ENCODE results near the gene LPA.
"Not testable (repeated sequence)": the region's sequence is repeated elsewhere in the genome, so short reads cannot be mapped to it uniquely, and the experiment has no call there.

The LPA gene

GRCh38 chr6:160691617-160692016 is 27.5 kb upstream of the LPA start:
- Histone ChIP-seq H3K9me3 (ENCODE audit: control insufficient read depth in 1 of 2, low read length in 2 of 2) (no peaks in the 10 kb centered on the region), H3K27ac (ENCODE audit: low read depth, low read length) (no peak overlapping the region), H3K9ac (ENCODE audit: low read depth in 1 of 2, low read length in 2 of 2) (no peak overlapping the region), H3K36me3 (ENCODE audit: control insufficient read depth in 1 of 2, insufficient read depth in 2 of 2, low read length in 2 of 2) (no peaks in the 10 kb centered on the region), H3K4me3 (ENCODE audit: low read depth in 1 of 2, low read length in 2 of 2) (no peak overlapping the region), H3K4me1 (ENCODE audit: control insufficient read depth in 1 of 2, insufficient read depth in 2 of 2, low read length in 2 of 2) (no peaks in the 10 kb centered on the region), H3K27me3 (ENCODE audit: control insufficient read depth in 1 of 2, insufficient read depth in 2 of 2, low read length in 2 of 2) (no peaks in the 10 kb centered on the region)

- no peaks in the 10 kb centered on the region for H3K36me3 ChIP-seq (ENCODE audit: control insufficient read depth in 1 of 2, insufficient read depth in 2 of 2, low read length in 2 of 2)
- no peaks in the 10 kb centered on the region for H3K27me3 ChIP-seq (ENCODE audit: control insufficient read depth in 1 of 2, insufficient read depth in 2 of 2, low read length in 2 of 2)
- H3K9me3 ChIP-seq (ENCODE audit: control insufficient read depth in 1 of 2, low read length in 2 of 2): no peaks in the 10 kb centered on the region
- no peak overlapping the region for H3K4me3 ChIP-seq (ENCODE audit: low read depth in 1 of 2, low read length in 2 of 2)
- no peak overlapping the region for H3K9ac ChIP-seq (ENCODE audit: low read depth in 1 of 2, low read length in 2 of 2)
- no peaks in the 10 kb centered on the region for H3K4me1 ChIP-seq (ENCODE audit: control insufficient read depth in 1 of 2, insufficient read depth in 2 of 2, low read length in 2 of 2)
- H3K27ac ChIP-seq (ENCODE audit: low read depth, low read length): no peak overlapping the region
These were observed 26.4 kb upstream of the LPA start for GRCh38 chr6:160690458-160690857.

- Histone ChIP-seq H3K27ac (ENCODE audit: low read depth, low read length) (no peak overlapping the region), H3K9me3 (ENCODE audit: control insufficient read depth in 1 of 2, low read length in 2 of 2) (no peaks in the 10 kb centered on the region), H3K9ac (ENCODE audit: low read depth in 1 of 2, low read length in 2 of 2) (no peak overlapping the region), H3K4me3 (ENCODE audit: low read depth in 1 of 2, low read length in 2 of 2) (no peak overlapping the region), H3K36me3 (ENCODE audit: control insufficient read depth in 1 of 2, insufficient read depth in 2 of 2, low read length in 2 of 2) (no peaks in the 10 kb centered on the region), H3K4me1 (ENCODE audit: control insufficient read depth in 1 of 2, insufficient read depth in 2 of 2, low read length in 2 of 2) (no peaks in the 10 kb centered on the region), H3K27me3 (ENCODE audit: control insufficient read depth in 1 of 2, insufficient read depth in 2 of 2, low read length in 2 of 2) (no peaks in the 10 kb centered on the region)
These were observed 21.8 kb upstream of the LPA start for GRCh38 chr6:160685762-160686450.

- H3K36me3 ChIP-seq (ENCODE audit: control insufficient read depth in 1 of 2, insufficient read depth in 2 of 2, low read length in 2 of 2); H3K27ac ChIP-seq (ENCODE audit: low read depth, low read length); H3K9me3 ChIP-seq (ENCODE audit: control insufficient read depth in 1 of 2, low read length in 2 of 2); H3K9ac ChIP-seq (ENCODE audit: low read depth in 1 of 2, low read length in 2 of 2); H3K27me3 ChIP-seq (ENCODE audit: control insufficient read depth in 1 of 2, insufficient read depth in 2 of 2, low read length in 2 of 2); H3K4me3 ChIP-seq (ENCODE audit: low read depth in 1 of 2, low read length in 2 of 2); H3K4me1 ChIP-seq (ENCODE audit: control insufficient read depth in 1 of 2, insufficient read depth in 2 of 2, low read length in 2 of 2): not testable (repeated sequence)
These were observed 21.2 kb upstream of the LPA start for GRCh38 chr6:160685101-160685761.

DNA sequence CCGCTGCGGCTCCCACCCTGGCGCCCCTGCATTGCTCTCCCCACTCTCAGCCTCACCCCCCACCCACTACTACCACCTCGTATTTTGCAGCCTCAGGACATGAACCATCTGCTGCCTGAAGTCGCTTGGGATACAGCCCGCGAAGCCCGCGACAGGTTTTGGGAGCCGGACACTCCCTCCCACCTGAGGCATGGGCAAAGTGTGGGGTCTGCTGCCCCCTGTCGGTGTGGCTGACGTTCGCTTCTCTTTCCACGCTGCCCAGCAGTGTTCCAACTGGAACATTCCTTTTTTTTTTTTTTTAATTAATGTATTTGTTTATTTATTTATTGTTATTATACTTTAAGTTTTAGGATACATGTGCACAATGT is 15.3 kb upstream of the LPA start:
- Histone ChIP-seq H3K36me3 (ENCODE audit: control insufficient read depth in 1 of 2, insufficient read depth in 2 of 2, low read length in 2 of 2) (no peaks in the 10 kb centered on the region), H3K27me3 (ENCODE audit: control insufficient read depth in 1 of 2, insufficient read depth in 2 of 2, low read length in 2 of 2) (peaks cover 0 to 3% of the 10 kb centered on the region in 2 donors), H3K4me3 (ENCODE audit: low read depth in 1 of 2, low read length in 2 of 2) (no peak overlapping the region), H3K4me1 (ENCODE audit: control insufficient read depth in 1 of 2, insufficient read depth in 2 of 2, low read length in 2 of 2) (no peaks in the 10 kb centered on the region), H3K9ac (ENCODE audit: low read depth in 1 of 2, low read length in 2 of 2) (no peak overlapping the region), H3K9me3 (ENCODE audit: control insufficient read depth in 1 of 2, low read length in 2 of 2) (no peaks in the 10 kb centered on the region), H3K27ac (ENCODE audit: low read depth, low read length) (no peak overlapping the region)

GRCh38 chr6:160678744-160679401 is 14.8 kb upstream of the LPA start:
- no peak overlapping the region for H3K9ac ChIP-seq (ENCODE audit: low read depth in 1 of 2, low read length in 2 of 2)
- no peaks in the 10 kb centered on the region for H3K4me1 ChIP-seq (ENCODE audit: control insufficient read depth in 1 of 2, insufficient read depth in 2 of 2, low read length in 2 of 2)
- no peak overlapping the region for H3K4me3 ChIP-seq (ENCODE audit: low read depth in 1 of 2, low read length in 2 of 2)
- no peaks in the 10 kb centered on the region for H3K36me3 ChIP-seq (ENCODE audit: control insufficient read depth in 1 of 2, insufficient read depth in 2 of 2, low read length in 2 of 2)
- H3K27ac ChIP-seq (ENCODE audit: low read depth, low read length): no peak overlapping the region
- H3K9me3 ChIP-seq (ENCODE audit: control insufficient read depth in 1 of 2, low read length in 2 of 2): no peaks in the 10 kb centered on the region
- peaks cover 0 to 3% of the 10 kb centered on the region in 2 donors for H3K27me3 ChIP-seq (ENCODE audit: control insufficient read depth in 1 of 2, insufficient read depth in 2 of 2, low read length in 2 of 2)

DNA sequence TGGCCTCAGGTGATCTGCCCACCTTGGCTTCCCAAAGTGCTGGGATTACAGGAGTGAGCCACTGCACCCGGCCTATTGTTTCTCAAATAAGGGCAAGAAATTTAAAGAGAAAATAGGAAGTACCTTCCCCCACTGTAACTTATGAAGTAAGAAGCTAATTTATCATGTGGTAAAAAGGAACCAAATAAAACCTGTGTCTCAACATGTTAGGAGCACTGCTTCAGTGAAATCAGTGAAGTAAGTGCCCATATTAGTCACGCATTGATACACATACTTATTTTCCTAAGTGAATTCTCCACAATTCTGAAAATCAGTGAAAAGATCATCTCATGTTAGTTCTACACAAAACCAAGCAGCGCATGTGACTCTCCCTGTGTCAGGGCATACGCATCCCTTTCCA is 14.2 kb upstream of the LPA start:
- Histone ChIP-seq H3K27me3 (ENCODE audit: control insufficient read depth in 1 of 2, insufficient read depth in 2 of 2, low read length in 2 of 2) (peaks cover 0 to 3% of the 10 kb centered on the region in 2 donors), H3K27ac (ENCODE audit: low read depth, low read length) (no peak overlapping the region), H3K9me3 (ENCODE audit: control insufficient read depth in 1 of 2, low read length in 2 of 2) (no peaks in the 10 kb centered on the region), H3K4me3 (ENCODE audit: low read depth in 1 of 2, low read length in 2 of 2) (no peak overlapping the region), H3K36me3 (ENCODE audit: control insufficient read depth in 1 of 2, insufficient read depth in 2 of 2, low read length in 2 of 2) (no peaks in the 10 kb centered on the region), H3K9ac (ENCODE audit: low read depth in 1 of 2, low read length in 2 of 2) (no peak overlapping the region), H3K4me1 (ENCODE audit: control insufficient read depth in 1 of 2, insufficient read depth in 2 of 2, low read length in 2 of 2) (no peaks in the 10 kb centered on the region)

- H3K36me3 ChIP-seq (ENCODE audit: control insufficient read depth in 1 of 2, insufficient read depth in 2 of 2, low read length in 2 of 2); H3K4me1 ChIP-seq (ENCODE audit: control insufficient read depth in 1 of 2, insufficient read depth in 2 of 2, low read length in 2 of 2); H3K4me3 ChIP-seq (ENCODE audit: low read depth in 1 of 2, low read length in 2 of 2); H3K27ac ChIP-seq (ENCODE audit: low read depth, low read length); H3K9ac ChIP-seq (ENCODE audit: low read depth in 1 of 2, low read length in 2 of 2); H3K27me3 ChIP-seq (ENCODE audit: control insufficient read depth in 1 of 2, insufficient read depth in 2 of 2, low read length in 2 of 2); H3K9me3 ChIP-seq (ENCODE audit: control insufficient read depth in 1 of 2, low read length in 2 of 2): not testable (repeated sequence)
These were observed 12.3 kb upstream of the LPA start for GRCh38 chr6:160676418-160676817.

DNA sequence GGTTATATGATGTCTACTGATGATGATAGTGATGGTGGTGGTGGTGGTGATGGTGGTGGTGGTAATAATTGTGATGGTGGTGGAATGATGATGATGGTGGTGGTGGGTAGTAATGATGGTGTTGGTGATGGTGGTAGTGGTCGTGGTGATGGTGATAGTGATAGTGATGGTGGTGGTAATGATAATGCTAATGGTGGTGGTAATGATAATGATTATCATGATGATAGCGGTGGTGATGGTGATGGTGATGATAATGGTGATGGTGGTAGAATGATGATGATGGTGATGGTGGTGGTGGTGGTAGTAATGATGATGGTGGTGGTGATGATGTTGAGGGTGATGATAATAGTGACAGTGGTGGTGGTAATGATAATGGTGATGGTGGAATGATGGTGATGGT is 4.5 kb upstream of the LPA start:
- H3K27me3 ChIP-seq (ENCODE audit: control insufficient read depth in 1 of 2, insufficient read depth in 2 of 2, low read length in 2 of 2): no peaks in the 10 kb centered on the region
- H3K27ac ChIP-seq (ENCODE audit: low read depth, low read length): no peak overlapping the region
- no peak overlapping the region for H3K9ac ChIP-seq (ENCODE audit: low read depth in 1 of 2, low read length in 2 of 2)
- no peaks in the 10 kb centered on the region for H3K9me3 ChIP-seq (ENCODE audit: control insufficient read depth in 1 of 2, low read length in 2 of 2)
- no peaks in the 10 kb centered on the region for H3K36me3 ChIP-seq (ENCODE audit: control insufficient read depth in 1 of 2, insufficient read depth in 2 of 2, low read length in 2 of 2)
- H3K4me1 ChIP-seq (ENCODE audit: control insufficient read depth in 1 of 2, insufficient read depth in 2 of 2, low read length in 2 of 2): no peaks in the 10 kb centered on the region
- H3K4me3 ChIP-seq (ENCODE audit: low read depth in 1 of 2, low read length in 2 of 2): no peak overlapping the region

- Histone ChIP-seq H3K4me3 (ENCODE audit: low read depth in 1 of 2, low read length in 2 of 2) (no peak overlapping the region), H3K9ac (ENCODE audit: low read depth in 1 of 2, low read length in 2 of 2) (no peak overlapping the region), H3K27ac (ENCODE audit: low read depth, low read length) (no peak overlapping the region), H3K36me3 (ENCODE audit: control insufficient read depth in 1 of 2, insufficient read depth in 2 of 2, low read length in 2 of 2) (no peaks in the 10 kb centered on the region), H3K27me3 (ENCODE audit: control insufficient read depth in 1 of 2, insufficient read depth in 2 of 2, low read length in 2 of 2) (no peaks in the 10 kb centered on the region), H3K9me3 (ENCODE audit: control insufficient read depth in 1 of 2, low read length in 2 of 2) (no peaks in the 10 kb centered on the region), H3K4me1 (ENCODE audit: control insufficient read depth in 1 of 2, insufficient read depth in 2 of 2, low read length in 2 of 2) (no peaks in the 10 kb centered on the region)
These were observed 3.8 kb upstream of the LPA start for GRCh38 chr6:160667639-160668481.

Data from duodenal mucosa (tissue), 2 donors.